ENCODE results near the gene CMTR1. TPM values are rescaled to one million over a fixed set of nuclear protein-coding genes. Genes with fewer than 3 reads are reported as not detected.

CMTR1 gene
- total and polyA plus RNA-seq, 2 of the 13 experiments (the other 11 are each of a cell fraction or from before 2014, with no cell fraction given), result 19.7 to 55.2 TPM

- TF ChIP-seq FOXK1 (CRISPR knock-in tag; IDR thresholded peaks at IDR 0.05; ENCODE audit: borderline replicate concordance, low read depth), result peak; percentile 86
- TF ChIP-seq ZNF34 (CRISPR knock-in tag; IDR thresholded peaks at IDR 0.05; ENCODE audit: borderline replicate concordance), result no peak
- TF ChIP-seq TBX2 (CRISPR knock-in tag; IDR thresholded peaks at IDR 0.05; ENCODE audit: borderline replicate concordance), result peak; percentile 84; the same call in 1 of the 2 replicates
- peak; percentile 79 for TF ChIP-seq ZNF407 (CRISPR knock-in tag; IDR thresholded peaks at IDR 0.05; ENCODE audit: not compliant biosample characterization)
- 0 out of 2 replicates have a peak, but pooled peaks have one; percentile 11 for TF ChIP-seq ZNF414 (CRISPR knock-in tag; IDR thresholded peaks at IDR 0.05)
- TF ChIP-seq AHDC1 (CRISPR knock-in tag; IDR thresholded peaks at IDR 0.05; ENCODE audit: borderline replicate concordance), result peak; percentile 37; the same call in 1 of the 2 replicates
- no peak for TF ChIP-seq ZNF83 (CRISPR knock-in tag; IDR thresholded peaks at IDR 0.05; ENCODE audit: borderline replicate concordance)
- peak; percentile 93 for TF ChIP-seq REPIN1 (CRISPR knock-in tag; IDR thresholded peaks at IDR 0.05; ENCODE audit: borderline replicate concordance, low read depth)
- no peak; the same call in 1 of the 2 replicates for TF ChIP-seq ZNF780A (CRISPR knock-in tag; IDR thresholded peaks at IDR 0.05)
- peak; percentile 87 for TF ChIP-seq RFX5 (IDR thresholded peaks at IDR 0.05; ENCODE audit: low read depth, low read length)
- peak in 1 of 2 experiments; percentile 75; a peak in 3 of 4 replicates for TF ChIP-seq KLF16 (CRISPR knock-in tag; IDR thresholded peaks at IDR 0.05)
- peak; percentile 73; the same call in 1 of the 2 replicates for TF ChIP-seq ZMAT3 (CRISPR knock-in tag; conservative IDR thresholded peaks at IDR 0.05)
- TF ChIP-seq ARNT2 (CRISPR knock-in tag; IDR thresholded peaks at IDR 0.05; ENCODE audit: low read depth), result peak; percentile 78
Observed at GRCh38 chr6:37432916-37433656, at the start of gene CMTR1 (continued).

Data from HepG2 (cell line).